SJSA1 (cell line): ENCODE measurements around the gene BRD4. TPM values are rescaled to one million over a fixed set of nuclear protein-coding genes. Genes with fewer than 3 reads are reported as not detected.

Source experiments
- DNase-seq, 2 experiments: peaks; one replicate each; pipeline ENCODE4 v3.0.0-alpha.2; 2015 to 2020; ENCODE audit warnings: low spot score in 2 of 2, low read depth in 1 of 2
- H3K27ac ChIP-seq: fragments of 250-450 bp; sonication (Bioruptor Pico); 2 replicates; pipeline ENCODE4 v1.5.1; 2020; ENCODE audit warnings: mild to moderate bottlenecking, moderate library complexity
- H3K27me3 ChIP-seq: fragments of 250-450 bp; sonication (Bioruptor Pico); replicated peaks from 2 replicates; pipeline ENCODE4 v1.5.1; 2020; ENCODE audit warnings: mild to moderate bottlenecking, moderate library complexity
- H3K36me3 ChIP-seq: fragments of 250-450 bp; sonication (Bioruptor Pico); 2 replicates; pipeline ENCODE4 v1.5.1; 2020; ENCODE audit warnings: mild to moderate bottlenecking
- H3K4me1 ChIP-seq: fragments of 250-450 bp; sonication (Bioruptor Pico); replicated peaks from 2 replicates; pipeline ENCODE4 v1.6.1; 2021; ENCODE audit warnings: mild to moderate bottlenecking
- H3K4me3 ChIP-seq: fragments of 250-450 bp; sonication (Bioruptor Pico); 2 replicates; pipeline ENCODE4 v1.5.1; 2020; ENCODE audit warnings: mild to moderate bottlenecking
- H3K9me3 ChIP-seq: fragments of 250-450 bp; sonication (Bioruptor Pico); replicated peaks from 2 replicates; pipeline ENCODE4 v1.5.1; 2020; ENCODE audit warnings: mild to moderate bottlenecking
- total RNA-seq: library from RNA; depleted of rRNA; stranded (reverse); fragments of >200 nt; shearing (Covaris generic); gene quantifications from 2 replicates; pipeline ENCODE4 v1.2.3, GENCODE V29; 2014

The BRD4 gene
- total RNA-seq, 1 experiment from 2014 or later: 15.8 TPM

DNA sequence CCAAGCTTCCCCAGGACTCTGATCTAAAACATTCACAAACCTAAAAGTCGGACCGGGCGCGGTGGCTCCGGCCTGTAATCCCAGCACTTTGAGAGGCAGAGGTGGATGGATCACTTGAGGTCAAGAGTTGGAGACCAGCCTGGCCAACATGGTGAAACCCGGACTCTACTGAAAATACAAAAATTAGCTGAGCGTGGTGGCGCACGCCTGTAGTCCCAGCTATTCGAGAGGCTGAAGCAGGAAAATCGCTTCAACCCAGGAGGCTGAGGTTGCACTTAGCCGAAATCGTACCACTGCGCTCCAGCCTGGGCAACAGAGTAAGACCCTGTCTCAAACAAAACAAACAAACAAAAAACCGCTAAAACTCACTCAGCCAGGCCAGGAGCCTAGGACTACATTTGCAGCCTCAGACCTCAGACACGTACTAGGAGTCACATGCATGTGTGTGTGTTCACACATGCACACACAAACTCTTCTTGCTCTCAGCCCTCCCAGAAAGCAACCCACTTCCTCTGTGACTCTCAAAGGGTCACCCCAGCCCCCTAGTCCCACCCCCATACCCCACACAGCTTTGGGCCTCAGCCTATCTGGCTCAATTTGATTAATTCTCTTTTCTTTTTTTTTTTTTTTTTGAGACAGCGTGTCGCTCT lies 130.8 kb downstream of the BRD4 start:
- Histone ChIP-seq H3K27me3 (no peaks in the 10 kb centered on the region), H3K36me3 (peaks cover 21% of the 10 kb centered on the region), H3K4me1 (peaks cover 21% of the 10 kb centered on the region), H3K4me3 (peak overlapping the region; percentile 79), H3K9me3 (no peaks in the 10 kb centered on the region; the same call in 1 of the 2 replicates), H3K27ac (no peak overlapping the region)
- no peak for DNase-seq

DNA sequence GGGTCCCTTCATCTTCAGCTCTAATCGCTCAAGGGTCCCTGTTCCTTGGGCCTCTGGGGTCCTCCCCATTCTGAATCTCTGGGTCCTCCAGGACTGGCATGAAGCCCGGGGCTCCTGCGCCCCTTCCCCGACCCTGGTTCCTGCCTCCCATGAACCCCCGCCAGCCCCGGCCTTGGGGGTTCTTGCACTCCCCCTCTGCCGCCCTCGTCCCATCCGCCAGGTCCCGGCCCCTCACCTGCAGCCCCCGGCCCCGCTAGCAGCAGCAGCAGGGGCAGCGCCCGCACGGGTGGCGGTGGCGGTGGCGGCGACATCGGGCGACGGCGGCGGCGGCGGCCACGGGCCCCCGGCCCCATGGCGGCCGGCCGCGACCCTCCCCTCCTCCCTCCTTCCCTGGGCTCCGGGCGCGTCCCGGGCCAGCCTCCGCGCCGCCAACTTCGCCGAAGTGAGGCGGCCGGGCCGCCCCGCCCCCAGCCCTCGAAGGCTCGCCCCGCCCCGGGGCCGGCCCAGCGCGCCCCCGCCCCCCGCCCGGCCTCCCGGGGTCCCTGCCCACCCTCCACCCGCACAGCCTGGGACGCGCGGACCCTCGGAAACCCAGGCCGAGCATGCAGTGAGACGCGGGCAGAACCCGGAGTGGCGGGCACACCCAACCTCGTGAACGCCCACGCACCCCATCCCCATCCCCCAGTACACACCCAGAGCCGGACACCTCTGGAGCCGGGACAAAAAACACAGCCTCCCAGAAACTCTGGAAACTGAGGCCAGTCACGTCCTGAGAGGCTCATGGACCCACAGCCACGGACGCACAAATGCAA lies 131.6 kb downstream of the BRD4 start, which contains the start of gene NOTCH3:
Gene NOTCH3, minus strand, starts transcription at position 443 of the 812 bp plus-strand sequence. Its CDS starts 90 bp downstream, at position 353.
- Histone ChIP-seq H3K27ac (peak within 1 kb of the TSS; percentile 21; the same call in 1 of the 2 replicates), H3K4me1 (peaks cover 21% of the 10 kb centered on the region), H3K36me3 (peaks cover 23% of the 10 kb centered on the region), H3K9me3 (no peaks in the 10 kb centered on the region; the same call in 1 of the 2 replicates), H3K27me3 (no peaks in the 10 kb centered on the region), H3K4me3 (peak within 1 kb of the TSS; percentile 79)
- DNase-seq: no peak

DNA sequence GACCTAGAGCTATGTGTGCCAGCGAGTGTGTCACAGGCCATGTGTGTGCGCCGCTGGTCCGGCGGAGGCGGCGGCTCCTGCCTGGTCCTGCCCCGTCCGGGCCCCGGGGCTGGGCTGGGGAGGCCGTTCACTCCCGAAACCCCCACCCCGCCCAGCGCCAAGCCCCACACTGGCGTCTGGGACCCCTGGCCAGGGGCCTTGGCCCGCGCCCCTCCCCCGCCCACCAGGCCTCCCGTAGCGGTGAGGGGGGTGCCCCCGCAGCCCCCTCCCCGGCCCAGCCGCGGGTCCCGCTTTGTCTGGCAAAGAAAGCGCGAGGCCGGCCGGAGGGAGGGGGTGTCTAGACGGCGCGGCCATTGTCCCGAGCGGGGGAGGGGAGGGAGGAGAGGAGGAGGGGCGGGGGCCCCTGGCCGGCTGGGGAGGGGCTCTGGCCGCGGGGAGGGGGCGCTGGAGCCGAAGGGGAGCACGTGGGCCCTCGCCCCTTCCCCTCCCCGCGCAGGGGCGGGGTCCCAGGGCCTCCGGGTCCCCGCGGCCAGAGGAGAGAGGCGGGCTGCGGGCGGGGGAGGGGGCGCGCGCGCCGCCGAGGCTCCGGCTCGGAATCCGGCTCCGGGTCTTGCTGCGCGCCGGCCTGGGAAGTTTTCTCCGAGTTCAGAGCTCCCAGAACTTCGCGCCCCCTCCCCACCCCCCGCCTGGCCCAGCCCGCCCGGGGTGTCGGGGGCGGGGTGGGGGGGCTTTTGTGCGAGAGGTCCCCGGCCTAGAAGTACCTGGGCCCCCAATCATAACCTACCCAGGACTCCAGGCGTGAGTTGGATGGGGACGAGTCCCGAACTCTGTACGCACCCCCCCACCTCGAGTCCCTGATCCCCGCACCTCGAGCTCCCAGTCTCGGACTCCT lies 132.4 kb downstream of the BRD4 start:
- DNase-seq: no peak
- peak overlapping the region; percentile 79 for H3K4me3 ChIP-seq
- peaks cover 28% of the 10 kb centered on the region for H3K4me1 ChIP-seq
- H3K36me3 ChIP-seq: peaks cover 23% of the 10 kb centered on the region
- H3K9me3 ChIP-seq: no peaks in the 10 kb centered on the region; the same call in 1 of the 2 replicates
- H3K27ac ChIP-seq: peak overlapping the region; percentile 21; the same call in 1 of the 2 replicates
- no peaks in the 10 kb centered on the region for H3K27me3 ChIP-seq

DNA sequence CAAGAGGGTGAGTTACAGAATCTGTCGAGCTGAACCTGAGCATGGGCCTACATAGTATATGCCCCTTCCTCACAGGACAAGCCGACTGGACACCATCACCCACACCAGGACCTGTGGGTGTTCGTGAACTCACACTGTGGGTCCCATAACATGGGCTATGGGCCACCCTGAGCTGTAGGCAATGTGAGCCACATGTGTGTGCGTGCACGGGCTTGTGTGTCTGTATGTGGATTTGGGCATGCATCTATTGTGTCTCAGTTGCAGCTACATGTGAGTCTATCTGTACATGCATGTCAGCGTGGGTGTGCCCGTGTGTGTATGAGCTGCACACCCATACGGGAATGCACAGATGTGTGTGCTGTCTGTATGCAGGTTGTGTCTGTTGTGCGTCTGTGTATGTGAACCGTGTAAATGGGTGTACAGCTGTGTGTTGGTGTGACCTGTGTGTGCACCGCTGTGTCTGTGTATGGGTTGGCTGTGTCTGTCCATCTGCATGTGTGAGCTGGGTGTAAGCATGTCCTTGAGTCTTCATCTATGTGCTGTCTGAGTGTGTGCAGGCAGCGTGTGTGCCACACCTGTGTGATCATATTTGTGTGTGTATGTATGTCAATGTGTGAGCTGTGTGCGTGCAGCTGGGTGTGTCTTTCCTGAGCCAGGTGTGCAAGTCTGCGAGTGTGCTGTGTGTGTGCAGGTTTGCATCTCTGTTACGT lies 133.2 kb downstream of the BRD4 start:
- DNase-seq: no peak
- Histone ChIP-seq H3K4me3 (peak overlapping the region; percentile 79), H3K27ac (no peak overlapping the region), H3K4me1 (peaks cover 28% of the 10 kb centered on the region), H3K27me3 (no peaks in the 10 kb centered on the region), H3K36me3 (peaks cover 23% of the 10 kb centered on the region), H3K9me3 (no peaks in the 10 kb centered on the region; the same call in 1 of the 2 replicates)

DNA sequence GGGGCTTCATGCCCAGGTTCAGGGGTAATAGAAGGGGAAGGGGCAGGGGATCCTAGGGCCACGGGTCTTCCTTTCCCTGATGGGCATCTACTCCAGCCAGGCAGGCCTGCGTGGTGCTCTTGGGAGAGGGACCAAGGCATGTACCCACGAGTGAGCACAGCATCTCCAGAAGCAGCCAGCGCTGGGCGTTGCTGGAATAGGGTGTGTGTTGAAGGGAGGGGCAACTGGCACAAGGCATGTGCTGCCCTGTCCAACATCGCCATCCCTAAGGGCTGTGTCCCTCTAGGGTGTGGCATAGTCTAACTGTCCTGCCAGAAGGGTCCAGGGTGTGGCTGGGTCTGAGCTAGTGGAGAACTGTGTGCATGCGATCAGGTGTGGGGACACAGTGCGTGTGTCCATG lies 134.4 kb downstream of the BRD4 start:
- Histone ChIP-seq H3K36me3 (peaks cover 28% of the 10 kb centered on the region), H3K4me1 (peaks cover 28% of the 10 kb centered on the region), H3K27ac (no peak overlapping the region), H3K27me3 (no peaks in the 10 kb centered on the region), H3K4me3 (no peak overlapping the region), H3K9me3 (no peaks in the 10 kb centered on the region; the same call in 1 of the 2 replicates)
- no peak for DNase-seq

DNA sequence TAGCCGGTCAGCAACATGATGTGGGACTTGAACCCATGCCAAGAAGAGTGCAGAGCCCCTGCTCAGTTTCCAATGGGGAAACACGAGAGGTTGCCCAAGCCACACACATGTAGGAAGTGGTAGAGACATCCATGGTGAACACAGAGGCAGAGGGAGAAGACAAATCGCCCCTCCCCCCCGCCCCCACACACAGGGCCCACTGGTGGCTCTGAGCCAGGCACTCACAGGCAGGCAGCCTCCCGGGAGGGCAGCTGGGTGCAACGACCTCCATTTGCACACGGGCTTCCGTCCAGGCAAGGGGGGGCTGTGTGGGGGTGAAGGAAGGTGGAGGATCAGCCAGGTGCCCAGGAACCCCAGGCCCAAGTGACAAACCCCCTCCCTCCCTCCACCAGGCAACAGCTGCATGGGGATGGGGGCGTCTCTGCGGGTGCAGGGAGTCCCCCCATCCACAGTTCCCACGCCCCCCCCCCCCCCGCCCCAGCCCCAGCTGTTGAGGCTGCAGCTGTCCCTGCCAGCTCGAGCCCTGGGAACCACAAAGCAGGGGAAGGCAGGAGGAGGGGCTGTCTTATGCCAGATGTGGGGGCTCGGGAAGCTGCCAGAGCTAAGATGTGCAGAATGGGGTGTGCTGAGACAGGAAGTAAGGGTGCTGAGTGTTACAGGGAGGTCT lies 134.9 kb downstream of the BRD4 start:
- Histone ChIP-seq H3K27ac (no peak overlapping the region), H3K9me3 (no peaks in the 10 kb centered on the region; the same call in 1 of the 2 replicates)
- no peak for DNase-seq

DNA sequence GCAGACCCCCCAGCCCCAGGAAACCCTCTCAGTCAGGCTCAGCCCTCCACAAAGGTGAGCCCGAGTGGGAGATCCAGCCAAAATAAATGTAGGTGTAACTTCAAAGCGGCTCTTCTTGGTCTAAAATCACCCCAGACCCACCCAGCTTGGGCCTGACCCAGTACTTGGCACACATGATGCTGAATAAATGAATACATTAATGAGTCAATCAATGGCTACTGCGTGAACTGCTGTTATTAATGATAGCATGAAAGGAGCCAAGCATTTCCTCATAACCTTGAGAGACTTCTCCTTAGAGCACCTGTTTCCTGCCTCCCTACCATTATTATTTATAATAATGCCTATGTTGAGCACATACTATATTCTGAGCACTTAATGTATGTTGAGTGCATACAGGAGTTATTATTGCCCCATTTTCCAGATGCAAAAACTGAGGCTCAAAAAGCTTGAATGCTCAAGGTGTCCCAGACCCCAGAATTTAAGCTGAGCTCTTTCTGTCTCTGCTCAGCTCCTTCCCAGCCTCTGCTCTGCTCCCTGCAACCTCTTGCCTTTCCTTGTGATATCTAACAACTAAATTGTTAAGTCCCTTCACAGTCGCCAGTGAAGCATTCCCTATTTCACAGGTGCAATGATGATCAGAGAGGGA lies 135.9 kb downstream of the BRD4 start:
- DNase-seq: no peak
- peaks cover 42% of the 10 kb centered on the region for H3K36me3 ChIP-seq
- no peak overlapping the region for H3K4me3 ChIP-seq
- no peak overlapping the region for H3K27ac ChIP-seq
- H3K27me3 ChIP-seq: no peaks in the 10 kb centered on the region
- H3K4me1 ChIP-seq: peaks cover 28% of the 10 kb centered on the region
- H3K9me3 ChIP-seq: no peaks in the 10 kb centered on the region; the same call in 1 of the 2 replicates

More for the DNA sequence above, 134.9 kb downstream of the BRD4 start:
- Histone ChIP-seq H3K36me3 (peaks cover 33% of the 10 kb centered on the region), H3K27me3 (no peaks in the 10 kb centered on the region), H3K4me3 (no peak overlapping the region), H3K4me1 (peaks cover 28% of the 10 kb centered on the region)

DNA sequence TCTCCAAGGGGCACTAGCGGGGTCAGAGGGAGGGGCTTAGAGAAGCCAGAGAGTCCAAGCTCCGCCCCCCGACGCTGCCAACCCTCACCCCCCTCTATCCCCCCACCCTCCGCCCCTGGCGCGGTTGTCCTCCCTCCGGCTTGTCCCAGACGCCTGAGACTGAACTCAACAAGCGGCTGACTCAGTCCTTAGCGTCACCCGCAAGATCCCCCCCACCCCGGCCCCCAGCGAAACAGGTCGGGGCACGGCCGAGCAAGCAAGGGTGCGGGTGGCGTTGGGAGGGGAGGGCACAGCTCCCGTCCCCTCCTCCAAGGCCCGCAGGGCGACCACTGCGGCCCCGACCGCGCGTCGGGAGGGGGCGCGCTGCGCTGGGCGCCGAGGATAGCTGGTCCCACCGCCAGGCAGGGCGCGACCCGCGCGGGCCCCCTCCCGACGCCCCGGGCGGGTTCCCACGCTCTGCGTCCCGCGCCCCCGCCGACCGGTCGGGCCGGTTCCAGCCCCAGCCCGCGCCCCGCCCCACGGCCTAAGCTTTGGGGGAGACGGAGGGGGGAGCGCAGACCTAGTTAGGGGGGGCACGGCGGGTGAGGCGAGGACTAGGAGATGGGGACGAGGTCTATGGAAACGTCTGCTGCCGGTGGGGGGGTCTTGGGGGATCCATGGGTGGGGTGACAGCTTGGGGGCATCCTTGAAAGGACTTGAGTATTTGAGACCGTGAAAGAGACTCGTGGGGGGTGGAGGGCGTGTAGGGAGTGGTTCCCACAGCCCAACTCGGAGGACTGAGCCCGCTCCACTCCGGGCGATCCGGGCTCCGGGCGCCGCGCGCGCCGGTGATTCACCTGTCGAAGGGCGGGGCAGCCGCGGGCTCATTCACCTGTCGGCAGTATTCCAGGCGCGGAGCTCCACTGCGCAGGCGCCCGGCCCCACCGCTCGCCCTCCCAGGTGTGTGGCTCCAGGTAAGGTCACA lies 136.7 kb downstream of the BRD4 start:
- H3K4me3 ChIP-seq: peak overlapping the region; percentile 38
- peaks cover 47% of the 10 kb centered on the region for H3K36me3 ChIP-seq
- peak; percentile 52 to 82 for DNase-seq
- no peaks in the 10 kb centered on the region for H3K27me3 ChIP-seq
- H3K27ac ChIP-seq: peak overlapping the region; percentile 37; the same call in 1 of the 2 replicates
- no peaks in the 10 kb centered on the region for H3K9me3 ChIP-seq
- H3K4me1 ChIP-seq: peaks cover 22% of the 10 kb centered on the region

DNA sequence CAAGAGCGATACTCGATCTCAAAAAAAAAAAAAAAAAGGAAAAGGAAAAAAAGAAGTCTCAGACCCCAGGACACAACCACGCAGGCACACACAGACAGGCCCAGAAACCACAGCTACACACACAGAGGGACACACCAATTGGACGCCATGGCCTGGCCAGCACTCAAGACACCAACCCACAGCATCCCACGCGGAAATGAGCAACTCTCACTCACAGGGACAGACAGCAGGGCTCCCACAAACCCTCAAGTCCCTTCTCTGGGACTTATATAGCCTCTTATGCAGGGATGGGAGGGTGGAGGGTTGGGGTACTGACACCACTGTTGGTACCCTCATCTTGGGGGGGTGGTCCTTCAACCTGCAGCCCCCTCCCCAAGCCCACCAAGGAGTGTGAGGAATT lies 137.4 kb downstream of the BRD4 start:
- Histone ChIP-seq H3K4me3 (no peak overlapping the region), H3K36me3 (peaks cover 50% of the 10 kb centered on the region), H3K27ac (no peak overlapping the region), H3K4me1 (peaks cover 18% of the 10 kb centered on the region), H3K9me3 (no peaks in the 10 kb centered on the region), H3K27me3 (no peaks in the 10 kb centered on the region)
- DNase-seq: no peak

DNA sequence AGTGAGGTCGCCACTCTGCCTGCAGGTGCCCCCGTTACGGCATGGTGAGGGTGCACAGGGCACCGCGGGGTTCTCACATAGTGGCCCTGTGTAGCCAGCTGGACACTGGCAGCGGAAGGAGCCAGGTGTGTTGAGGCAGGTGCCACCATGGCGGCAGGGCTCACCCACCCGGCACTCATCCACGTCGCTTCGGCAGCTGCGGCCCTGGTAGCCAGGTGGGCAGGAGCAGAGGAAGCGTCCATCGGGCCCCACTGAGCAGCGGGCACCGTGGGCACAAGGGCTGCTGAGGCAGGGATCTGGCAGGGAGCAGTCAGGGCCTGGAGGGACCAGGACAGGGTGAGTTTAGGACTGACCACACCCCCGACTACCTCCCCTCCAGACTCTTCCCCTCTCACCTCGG lies 140.4 kb downstream of the BRD4 start:
- no peak overlapping the region for H3K4me3 ChIP-seq

DNA sequence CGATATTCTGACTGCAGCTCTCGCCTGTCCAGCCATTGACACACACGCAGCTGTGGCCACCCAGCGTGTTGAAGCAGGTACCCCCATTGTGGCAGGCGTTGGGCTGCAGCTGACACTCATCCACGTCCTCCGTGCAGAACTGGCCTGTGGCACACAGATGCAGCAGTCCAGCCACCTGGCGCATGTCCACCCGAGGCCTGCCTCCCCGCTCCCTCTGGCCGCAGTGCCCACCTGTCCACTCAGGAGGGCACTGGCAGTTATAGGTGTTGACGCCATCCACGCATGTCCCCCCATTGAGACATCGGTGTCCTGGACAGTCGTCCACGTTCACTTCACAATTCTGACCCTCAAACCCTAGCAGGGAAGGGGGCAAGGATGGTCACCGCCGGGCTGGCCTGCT lies 140.8 kb downstream of the BRD4 start:
- H3K36me3 ChIP-seq: peaks cover 59% of the 10 kb centered on the region
- no peak for DNase-seq
- H3K9me3 ChIP-seq: no peaks in the 10 kb centered on the region
- no peaks in the 10 kb centered on the region for H3K27me3 ChIP-seq
- H3K27ac ChIP-seq: no peak overlapping the region
- H3K4me3 ChIP-seq: no peak overlapping the region
- peaks cover 8% of the 10 kb centered on the region for H3K4me1 ChIP-seq

More for the DNA sequence above, 140.4 kb downstream of the BRD4 start:
- H3K36me3 ChIP-seq: peaks cover 59% of the 10 kb centered on the region
- peaks cover 9% of the 10 kb centered on the region for H3K4me1 ChIP-seq
- no peak overlapping the region for H3K27ac ChIP-seq
- no peak for DNase-seq
- H3K9me3 ChIP-seq: no peaks in the 10 kb centered on the region
- no peaks in the 10 kb centered on the region for H3K27me3 ChIP-seq
